ENCODE measurements around the gene ANO10.

ANO10 gene

DNA sequence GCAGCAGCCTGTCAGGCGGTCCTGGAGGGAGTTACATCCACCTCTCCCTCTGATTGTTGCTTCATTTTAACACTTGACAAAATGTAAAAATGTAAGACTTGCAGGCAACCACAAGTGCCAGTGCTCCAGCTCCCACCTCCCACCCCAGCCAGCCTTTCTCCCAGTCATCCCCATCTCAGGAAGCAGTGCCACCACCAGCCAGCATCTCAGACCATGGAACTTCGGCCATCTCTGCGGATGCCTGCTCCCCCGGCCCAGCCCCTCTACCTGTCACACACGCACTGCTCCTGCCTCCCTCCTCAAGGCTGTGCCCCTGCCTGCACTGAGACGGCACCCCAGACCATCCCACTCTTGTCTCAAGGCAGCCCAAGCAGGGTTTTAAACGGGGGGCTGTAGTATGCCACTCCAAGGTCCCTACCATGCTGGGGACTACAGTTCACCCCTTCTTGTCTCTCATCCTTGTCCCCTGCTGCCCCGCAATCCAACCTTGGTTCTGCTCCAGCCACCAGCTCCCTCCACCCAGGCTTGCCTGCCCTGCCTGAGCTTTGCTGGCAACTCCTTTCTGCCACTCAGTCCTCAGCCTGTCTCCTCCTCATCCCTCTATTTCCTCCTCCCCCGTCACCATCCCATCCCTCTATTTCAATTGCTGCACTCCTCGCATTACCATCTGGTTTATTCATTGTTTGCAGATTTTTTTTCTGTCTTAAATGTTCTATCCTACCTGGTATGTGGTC lies 249.6 kb downstream of the ANO10 start:
- 97% methylated on average over 8 of the region's 10 CpGs for WGBS (ENCODE audit: insufficient coverage)
- Histone ChIP-seq H3K27ac (ENCODE audit: insufficient read depth in 1 of 2, low read depth in 1 of 2, low read length in 2 of 2, poor library complexity in 1 of 2, severe bottlenecking in 2 of 2) (no peak overlapping the region), H3K9me3 (ENCODE audit: control extremely low read depth in 1 of 5, control insufficient read depth in 4 of 5, insufficient read depth in 2 of 5, low read depth in 1 of 5, low read length in 4 of 5) (no peaks in the 10 kb centered on the region), H3K4me1 (ENCODE audit: control extremely low read depth in 1 of 4, control insufficient read depth in 4 of 4, insufficient read depth in 4 of 4, low read length in 3 of 4) (peaks cover 4 to 16% (median 13%) of the 10 kb centered on the region in 4 experiments), H3K36me3 (ENCODE audit: control insufficient read depth in 4 of 4, insufficient read depth in 4 of 4, low read length in 3 of 4) (no peaks in the 10 kb centered on the region), H3K4me3 (ENCODE audit: control insufficient read depth in 1 of 7, extremely low read depth in 1 of 7, insufficient read depth in 4 of 7, low read depth in 2 of 7, low read length in 6 of 7) (no peak overlapping the region), H3K27me3 (replicated peaks in 2 of 5; ENCODE audit: control insufficient read depth in 4 of 5, insufficient read depth in 5 of 5, low read length in 4 of 5) (no peaks in the 10 kb centered on the region)
- no peak for DNase-seq
- ChIA-PET CTCF (interaction anchor here (1.3 kb wide), 1 partner anchor 153 kb away, joined by 3 read pairs; no protein-coding TSS in a partner anchor), POLR2A (no interaction called here)

DNA sequence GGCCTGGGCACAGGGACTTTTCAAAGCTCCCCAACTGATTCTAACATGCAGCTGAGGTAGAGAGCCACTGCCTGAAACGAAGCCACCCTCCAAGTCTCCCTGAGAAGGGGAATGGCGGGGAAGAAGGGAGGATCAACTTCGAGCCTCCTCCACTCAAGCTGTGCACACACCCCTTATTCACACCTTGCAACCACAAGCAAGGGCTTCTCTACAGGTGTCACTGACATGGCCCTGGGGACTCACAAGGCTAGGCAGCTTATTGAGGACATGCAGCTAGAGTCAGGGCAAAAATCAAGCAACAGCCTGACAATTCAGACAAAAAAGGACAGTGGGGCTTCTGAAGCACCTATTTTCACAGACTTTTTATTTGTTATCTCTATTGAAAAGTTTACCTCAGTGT lies 250.3 kb downstream of the ANO10 start:
- no peaks in the 10 kb centered on the region for H3K9me3 ChIP-seq (ENCODE audit: control extremely low read depth in 1 of 5, control insufficient read depth in 4 of 5, insufficient read depth in 2 of 5, low read depth in 1 of 5, low read length in 4 of 5)
- no peak for DNase-seq
- POLR2A ChIA-PET = no interaction called here
- H3K27ac ChIP-seq (ENCODE audit: insufficient read depth in 1 of 2, low read depth in 1 of 2, low read length in 2 of 2, poor library complexity in 1 of 2, severe bottlenecking in 2 of 2) = no peak overlapping the region
- no CpG with 5 or more reads among the region's 3 CpGs for WGBS (ENCODE audit: insufficient coverage)
- peaks cover 4 to 16% (median 13%) of the 10 kb centered on the region in 4 experiments for H3K4me1 ChIP-seq (ENCODE audit: control extremely low read depth in 1 of 4, control insufficient read depth in 4 of 4, insufficient read depth in 4 of 4, low read length in 3 of 4)
- H3K36me3 ChIP-seq (ENCODE audit: control insufficient read depth in 4 of 4, insufficient read depth in 4 of 4, low read length in 3 of 4) = peaks cover 0 to under 1% (median 0%) of the 10 kb centered on the region in 4 experiments
- H3K27me3 ChIP-seq (replicated peaks in 2 of 5; ENCODE audit: control insufficient read depth in 4 of 5, insufficient read depth in 5 of 5, low read length in 4 of 5) = no peaks in the 10 kb centered on the region
- CTCF ChIA-PET = interaction anchor here (0.5 to 1.4 kb wide), 2 partner anchors 24 to 34 kb away, joined by 3 read pairs; no protein-coding TSS in a partner anchor
- no peak overlapping the region for H3K4me3 ChIP-seq (ENCODE audit: control insufficient read depth in 1 of 7, extremely low read depth in 1 of 7, insufficient read depth in 4 of 7, low read depth in 2 of 7, low read length in 6 of 7)

DNA sequence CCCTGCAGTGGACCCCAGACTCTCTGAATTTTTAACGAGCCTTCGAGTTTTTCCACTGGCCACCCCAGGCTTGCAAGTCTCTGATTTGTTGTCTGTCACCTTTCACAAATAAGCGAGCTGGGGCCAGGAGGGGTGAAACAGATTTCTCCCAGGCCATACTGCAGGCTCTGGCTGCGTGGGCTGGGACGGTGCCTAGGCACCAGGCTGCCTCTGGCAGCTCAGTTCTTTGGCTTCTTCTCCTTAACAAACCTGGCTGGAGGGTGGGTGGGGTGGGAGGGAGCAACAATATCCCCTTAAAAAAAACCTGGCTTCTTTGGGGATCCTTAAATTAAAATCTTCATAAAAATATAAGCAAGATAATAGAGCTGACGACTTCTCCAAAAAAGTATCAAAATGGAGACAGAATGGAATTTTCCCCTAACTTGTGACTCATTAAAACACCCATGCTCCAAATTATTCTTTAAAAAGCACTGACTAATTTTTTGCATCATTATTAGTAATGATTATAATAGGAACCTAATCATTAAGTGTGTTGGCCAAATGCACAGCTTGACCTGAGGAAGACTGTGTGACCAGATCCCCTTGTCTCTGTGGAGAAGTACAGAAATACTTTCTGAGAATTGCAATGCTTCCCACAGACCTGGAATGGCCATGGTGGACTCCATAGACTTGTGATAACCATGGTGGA lies 251.4 kb downstream of the ANO10 start:
- DNase-seq = no peak
- Histone ChIP-seq H3K27me3 (replicated peaks in 2 of 5; ENCODE audit: control insufficient read depth in 4 of 5, insufficient read depth in 5 of 5, low read length in 4 of 5) (no peaks in the 10 kb centered on the region), H3K4me3 (ENCODE audit: control insufficient read depth in 1 of 7, extremely low read depth in 1 of 7, insufficient read depth in 4 of 7, low read depth in 2 of 7, low read length in 6 of 7) (no peak overlapping the region), H3K9me3 (ENCODE audit: control extremely low read depth in 1 of 5, control insufficient read depth in 4 of 5, insufficient read depth in 2 of 5, low read depth in 1 of 5, low read length in 4 of 5) (no peaks in the 10 kb centered on the region), H3K27ac (ENCODE audit: insufficient read depth in 1 of 2, low read depth in 1 of 2, low read length in 2 of 2, poor library complexity in 1 of 2, severe bottlenecking in 2 of 2) (no peak overlapping the region), H3K4me1 (ENCODE audit: control extremely low read depth in 1 of 4, control insufficient read depth in 4 of 4, insufficient read depth in 4 of 4, low read length in 3 of 4) (peaks cover 4 to 16% (median 13%) of the 10 kb centered on the region in 4 experiments), H3K36me3 (ENCODE audit: control insufficient read depth in 4 of 4, insufficient read depth in 4 of 4, low read length in 3 of 4) (peaks cover 0 to 7% (median 1%) of the 10 kb centered on the region in 4 experiments)
- ChIA-PET POLR2A (no interaction called here), CTCF (interaction anchor here (1.0 to 1.4 kb wide), 2 partner anchors 15 to 35 kb away, joined by 3 read pairs; no protein-coding TSS in a partner anchor)
- 0% methylated on average over 2 of the region's 6 CpGs for WGBS (ENCODE audit: insufficient coverage)

DNA sequence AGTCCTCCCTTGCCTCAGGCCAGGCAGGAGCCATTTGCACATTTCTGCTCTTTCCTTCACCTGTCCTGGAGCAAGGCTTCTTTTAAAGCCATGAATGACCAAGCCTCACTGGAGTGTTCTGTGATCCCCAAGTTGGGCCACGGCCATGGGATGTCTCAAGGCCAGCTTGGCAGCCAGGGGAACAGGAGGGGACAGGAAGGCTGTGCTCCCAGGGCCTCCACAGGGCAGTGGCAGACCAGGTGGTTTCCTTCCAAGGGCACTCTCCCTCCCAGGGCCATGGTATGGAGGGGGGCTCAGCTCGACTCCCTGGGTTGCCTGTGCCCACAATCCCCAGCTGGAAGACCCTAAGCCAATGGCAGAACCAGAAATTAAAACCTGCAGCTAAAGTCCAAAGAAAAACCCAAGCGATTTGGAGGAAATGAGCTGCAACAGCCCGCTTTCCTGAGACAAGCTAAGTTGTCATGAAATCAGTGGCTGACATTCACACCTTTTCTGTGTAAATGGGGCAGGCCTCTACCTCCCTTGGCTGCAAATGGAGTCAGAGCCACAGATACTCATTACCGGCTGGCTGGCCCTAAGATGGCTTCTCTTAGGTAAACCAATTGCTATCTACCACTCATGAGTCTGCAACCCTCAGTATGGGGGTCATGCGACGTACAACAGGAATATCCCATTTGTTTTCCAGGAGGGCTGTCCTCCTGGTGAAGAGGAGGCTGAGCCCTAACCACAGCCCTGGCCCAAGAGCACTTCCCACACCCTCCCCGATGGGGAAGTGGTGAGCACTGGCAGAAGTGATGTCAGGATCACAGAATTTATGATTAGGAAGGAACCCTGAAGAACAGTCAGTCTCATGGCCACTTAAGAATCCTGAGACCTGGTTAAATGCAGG lies 252.2 kb downstream of the ANO10 start:
- Histone ChIP-seq H3K36me3 (ENCODE audit: control insufficient read depth in 4 of 4, insufficient read depth in 4 of 4, low read length in 3 of 4) (peaks cover 0 to 7% (median 1%) of the 10 kb centered on the region in 4 experiments), H3K27ac (ENCODE audit: insufficient read depth in 1 of 2, low read depth in 1 of 2, low read length in 2 of 2, poor library complexity in 1 of 2, severe bottlenecking in 2 of 2) (no peak overlapping the region), H3K4me3 (ENCODE audit: control insufficient read depth in 1 of 7, extremely low read depth in 1 of 7, insufficient read depth in 4 of 7, low read depth in 2 of 7, low read length in 6 of 7) (no peak overlapping the region), H3K4me1 (ENCODE audit: control extremely low read depth in 1 of 4, control insufficient read depth in 4 of 4, insufficient read depth in 4 of 4, low read length in 3 of 4) (peaks cover 4 to 16% (median 13%) of the 10 kb centered on the region in 4 experiments), H3K9me3 (ENCODE audit: control extremely low read depth in 1 of 5, control insufficient read depth in 4 of 5, insufficient read depth in 2 of 5, low read depth in 1 of 5, low read length in 4 of 5) (no peaks in the 10 kb centered on the region), H3K27me3 (replicated peaks in 2 of 5; ENCODE audit: control insufficient read depth in 4 of 5, insufficient read depth in 5 of 5, low read length in 4 of 5) (no peaks in the 10 kb centered on the region)
- peak; percentile 33 to 76 (median 67) for DNase-seq
- CTCF ChIA-PET = interaction anchor here (1.0 kb wide), 1 partner anchor 14 kb away, joined by 3 read pairs; no protein-coding TSS in a partner anchor
- WGBS (ENCODE audit: insufficient coverage) = 57% methylated on average over 6 of the region's 8 CpGs
- POLR2A ChIA-PET = no interaction called here

DNA sequence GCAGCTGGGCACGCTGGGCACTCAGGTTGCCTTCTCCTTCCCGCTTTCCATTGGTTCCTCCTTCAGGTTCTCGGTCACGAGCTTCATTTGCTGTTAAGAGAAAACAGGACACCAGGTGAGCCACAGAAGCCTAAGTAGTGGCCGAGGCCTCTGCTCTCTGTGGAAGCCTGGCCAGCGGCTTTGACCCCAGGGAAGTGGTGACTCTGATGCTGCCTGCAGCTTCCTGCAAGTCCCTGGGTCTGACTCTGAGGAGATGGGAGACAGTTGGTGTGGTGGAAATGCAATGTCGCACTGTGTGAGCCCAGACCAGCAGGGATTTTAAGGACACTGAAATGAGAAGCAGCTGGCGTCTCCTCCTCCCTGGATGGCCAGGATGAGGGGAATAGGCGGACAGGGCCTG lies 254.9 kb downstream of the ANO10 start:
- Histone ChIP-seq H3K36me3 (ENCODE audit: control insufficient read depth in 4 of 4, insufficient read depth in 4 of 4, low read length in 3 of 4) (peaks cover 0 to 7% (median 1%) of the 10 kb centered on the region in 4 experiments), H3K27ac (ENCODE audit: insufficient read depth in 1 of 2, low read depth in 1 of 2, low read length in 2 of 2, poor library complexity in 1 of 2, severe bottlenecking in 2 of 2) (no peak overlapping the region), H3K4me1 (ENCODE audit: control extremely low read depth in 1 of 4, control insufficient read depth in 4 of 4, insufficient read depth in 4 of 4, low read length in 3 of 4) (peaks cover 4 to 16% (median 13%) of the 10 kb centered on the region in 4 experiments), H3K9me3 (ENCODE audit: control extremely low read depth in 1 of 5, control insufficient read depth in 4 of 5, insufficient read depth in 2 of 5, low read depth in 1 of 5, low read length in 4 of 5) (no peaks in the 10 kb centered on the region), H3K4me3 (ENCODE audit: control insufficient read depth in 1 of 7, extremely low read depth in 1 of 7, insufficient read depth in 4 of 7, low read depth in 2 of 7, low read length in 6 of 7) (no peak overlapping the region), H3K27me3 (replicated peaks in 2 of 5; ENCODE audit: control insufficient read depth in 4 of 5, insufficient read depth in 5 of 5, low read length in 4 of 5) (no peaks in the 10 kb centered on the region)
- WGBS (ENCODE audit: insufficient coverage) = 96% methylated on average over 9 of the region's 9 CpGs
- ChIA-PET CTCF (no interaction called here), POLR2A (interaction anchor here (1.2 kb wide), 1 partner anchor 23 kb away, joined by 3 read pairs; no protein-coding TSS in a partner anchor)
- DNase-seq = no peak

DNA sequence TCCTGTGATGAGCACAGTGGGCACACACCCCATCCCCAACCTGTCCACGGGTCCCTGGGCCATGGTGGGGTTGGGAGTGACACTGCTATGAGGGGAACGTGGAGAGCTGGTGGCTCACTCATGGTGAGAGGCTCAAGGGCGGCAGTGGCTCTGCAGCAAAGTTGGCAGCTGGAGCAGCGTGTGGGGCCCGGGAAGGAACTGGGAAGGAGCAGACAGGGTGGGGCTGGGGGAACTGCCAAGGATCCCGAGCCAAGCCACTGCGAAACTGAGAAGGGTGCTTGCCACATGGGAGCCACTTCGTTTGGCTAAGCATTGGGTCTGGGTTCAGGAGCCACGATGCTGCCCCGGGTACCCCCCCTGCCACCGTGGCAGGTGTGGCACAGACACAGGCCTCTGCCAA lies 255.3 kb downstream of the ANO10 start:
- H3K4me1 ChIP-seq (ENCODE audit: control extremely low read depth in 1 of 4, control insufficient read depth in 4 of 4, insufficient read depth in 4 of 4, low read length in 3 of 4) = peaks cover 4 to 16% (median 13%) of the 10 kb centered on the region in 4 experiments
- H3K9me3 ChIP-seq (ENCODE audit: control extremely low read depth in 1 of 5, control insufficient read depth in 4 of 5, insufficient read depth in 2 of 5, low read depth in 1 of 5, low read length in 4 of 5) = no peaks in the 10 kb centered on the region
- 96% methylated on average over 11 of the region's 11 CpGs for WGBS (ENCODE audit: insufficient coverage)
- H3K27me3 ChIP-seq (replicated peaks in 2 of 5; ENCODE audit: control insufficient read depth in 4 of 5, insufficient read depth in 5 of 5, low read length in 4 of 5) = no peaks in the 10 kb centered on the region
- H3K4me3 ChIP-seq (ENCODE audit: control insufficient read depth in 1 of 7, extremely low read depth in 1 of 7, insufficient read depth in 4 of 7, low read depth in 2 of 7, low read length in 6 of 7) = no peak overlapping the region
- CTCF ChIA-PET = no interaction called here
- POLR2A ChIA-PET = interaction anchor here (1.2 kb wide), 1 partner anchor 23 kb away, joined by 3 read pairs; no protein-coding TSS in a partner anchor
- H3K36me3 ChIP-seq (ENCODE audit: control insufficient read depth in 4 of 4, insufficient read depth in 4 of 4, low read length in 3 of 4) = peaks cover 0 to 7% (median 1%) of the 10 kb centered on the region in 4 experiments
- no peak overlapping the region for H3K27ac ChIP-seq (ENCODE audit: insufficient read depth in 1 of 2, low read depth in 1 of 2, low read length in 2 of 2, poor library complexity in 1 of 2, severe bottlenecking in 2 of 2)
- no peak for DNase-seq
